Tibial nerve (tissue), 4 donors: ENCODE data around the gene CFAP54.

Experiments used
- CTCF ChIP-seq, 5 experiments: fragments of 200-600 bp in 3 of 5; fragments of 450-650 bp in 2 of 5; sonication (generic) in 3 of 5; IDR thresholded peaks; one replicate each; pipeline ENCODE4 v1.5.1; 2016 to 2019; ENCODE audit warnings: antibody characterized with exemption in 5 of 5, mild to moderate bottlenecking in 3 of 5, moderate library complexity in 2 of 5
- EP300 ChIP-seq, 2 donors: sonication (generic); formaldehyde crosslinking; IDR thresholded peaks; one replicate each; pipeline ENCODE4 v1.6.1; 2017; ENCODE audit warnings: antibody characterized with exemption in 2 of 2, mild to moderate bottlenecking in 1 of 2
- POLR2A ChIP-seq, 2 donors: fragments of 450-650 bp; IDR thresholded peaks; one replicate each; pipeline ENCODE4 v1.6.1; 2017; ENCODE audit warnings: antibody characterized with exemption in 2 of 2, mild to moderate bottlenecking in 2 of 2, moderate library complexity in 2 of 2

GRCh38 chr12:96617178-96617577 lies 127.8 kb downstream of the CFAP54 start:
- TF ChIP-seq POLR2A (IDR thresholded peaks at IDR 0.05) (no peak), CTCF (IDR thresholded peaks at IDR 0.05) (no peak), EP300 (IDR thresholded peaks at IDR 0.05) (no peak)
